MM.1S (cell line): Measurements from ENCODE around the gene LPIN1.

ENCODE experiments used
- DNase-seq: peaks from one replicate; pipeline ENCODE4 v3.0.0-alpha.2; 2015
- H2AFZ ChIP-seq: fragments of 300-600 bp; sonication (generic); 2 replicates; pipeline ENCODE4 v1.6.0; 2016; ENCODE audit warnings: antibody characterized with exemption, low read length
- H3F3A ChIP-seq: fragments of 300-600 bp; sonication (generic); 2 replicates; pipeline ENCODE4 v1.6.1; 2016; ENCODE audit warnings: mild to moderate bottlenecking, antibody characterized with exemption, low read length, moderate library complexity, mixed read lengths; ENCODE audit not compliant: insufficient read depth
- H3K27ac ChIP-seq: fragments of 300-600 bp; sonication (generic); 2 replicates; pipeline ENCODE4 v1.5.1; 2016; ENCODE audit warnings: mild to moderate bottlenecking, low read length
- H3K27me3 ChIP-seq: fragments of 300-600 bp; sonication (generic); replicated peaks from 2 replicates; pipeline ENCODE4 v1.6.0; 2016; ENCODE audit warnings: low read length; ENCODE audit not compliant: insufficient read depth
- H3K36me3 ChIP-seq: fragments of 300-600 bp; sonication (generic); replicated peaks from 2 replicates; pipeline ENCODE4 v1.6.1; 2016; ENCODE audit warnings: mild to moderate bottlenecking, low read length, mixed read lengths; ENCODE audit not compliant: insufficient read depth
- H3K4me1 ChIP-seq: fragments of 300-600 bp; sonication (generic); 2 replicates; pipeline ENCODE4 v1.6.1; 2016; ENCODE audit warnings: low read length, mixed read lengths
- H3K4me2 ChIP-seq: fragments of 300-600 bp; sonication (generic); 2 replicates; pipeline ENCODE4 v1.6.0; 2016; ENCODE audit warnings: low read depth, low read length
- H3K4me3 ChIP-seq: fragments of 300-600 bp; sonication (generic); 2 replicates; pipeline ENCODE4 v1.5.1; 2016; ENCODE audit warnings: low read length, mixed read lengths
- H3K79me2 ChIP-seq: fragments of 300-600 bp; sonication (generic); 2 replicates; pipeline ENCODE4 v1.6.1; 2016; ENCODE audit warnings: mixed run types, low read length, mixed read lengths
- H3K9ac ChIP-seq: fragments of 300-600 bp; sonication (generic); 2 replicates; pipeline ENCODE4 v1.6.1; 2016; ENCODE audit warnings: low read length, mixed read lengths
- H3K9me2 ChIP-seq: fragments of 300-600 bp; sonication (generic); replicated peaks from 2 replicates; pipeline ENCODE4 v1.6.1; 2016; ENCODE audit warnings: mild to moderate bottlenecking, low read length, mixed read lengths; ENCODE audit not compliant: insufficient read depth
- H3K9me3 ChIP-seq: fragments of 300-600 bp; sonication (generic); replicated peaks from 2 replicates; pipeline ENCODE4 v1.6.1; 2016; ENCODE audit warnings: mild to moderate bottlenecking, low read length, mixed read lengths; ENCODE audit not compliant: insufficient read depth
- H4K20me1 ChIP-seq: fragments of 300-600 bp; sonication (generic); 2 replicates; pipeline ENCODE4 v1.6.1; 2016; ENCODE audit warnings: mild to moderate bottlenecking, low read length, moderate library complexity, mixed read lengths; ENCODE audit not compliant: insufficient read depth
- CTCF ChIP-seq: fragments of 300-600 bp; sonication (generic); IDR thresholded peaks from 2 replicates; pipeline ENCODE4 v1.5.1; 2016; ENCODE audit warnings: antibody characterized with exemption, low read length, mixed read lengths
- EZH2 ChIP-seq: fragments of 300-600 bp; sonication (generic); optimal IDR thresholded peaks from 2 replicates; pipeline ENCODE3; 2017; ENCODE audit warnings: low read depth, mild to moderate bottlenecking, antibody characterized with exemption, low read length, mixed read lengths
- EZH2phosphoT487 ChIP-seq: fragments of 300-600 bp; sonication (generic); IDR thresholded peaks from 2 replicates; pipeline ENCODE4 v1.6.1; 2018; ENCODE audit warnings: antibody characterized with exemption, low read length

Gene LPIN1

GRCh38 chr2:11709293-11709692, 37.1 kb upstream of the LPIN1 start:
- no peaks in the 10 kb centered on the region for H3K36me3 ChIP-seq
- TF ChIP-seq EZH2phosphoT487 (no peak), CTCF (no peak), EZH2 (no peak)

GRCh38 chr2:11710210-11710609, 36.2 kb upstream of the LPIN1 start:
- no peak overlapping the region for H3K27ac ChIP-seq
- H4K20me1 ChIP-seq: no peaks in the 10 kb centered on the region
- no peaks in the 10 kb centered on the region for H3K79me2 ChIP-seq
- no peaks in the 10 kb centered on the region for H3K27me3 ChIP-seq
- H3K36me3 ChIP-seq: no peaks in the 10 kb centered on the region
- DNase-seq: no peak
- no peaks in the 10 kb centered on the region for H3K9me2 ChIP-seq
- no peak overlapping the region for H3K9ac ChIP-seq
- H2AFZ ChIP-seq: no peak overlapping the region
- TF ChIP-seq EZH2phosphoT487: no peak
- TF ChIP-seq CTCF: no peak
- TF ChIP-seq EZH2: no peak
- no peaks in the 10 kb centered on the region for H3F3A ChIP-seq
- H3K4me1 ChIP-seq: no peaks in the 10 kb centered on the region
- H3K4me2 ChIP-seq: no peak overlapping the region
- H3K4me3 ChIP-seq: no peak overlapping the region
- no peaks in the 10 kb centered on the region for H3K9me3 ChIP-seq

More at GRCh38 chr2:11709293-11709692, 37.1 kb upstream of the LPIN1 start:
- Histone ChIP-seq H2AFZ (no peak overlapping the region), H3K4me3 (no peak overlapping the region), H3K9ac (no peak overlapping the region), H3K27me3 (no peaks in the 10 kb centered on the region), H3K79me2 (no peaks in the 10 kb centered on the region), H3F3A (no peaks in the 10 kb centered on the region), H3K4me2 (no peak overlapping the region), H3K9me3 (no peaks in the 10 kb centered on the region), H3K9me2 (no peaks in the 10 kb centered on the region), H4K20me1 (no peaks in the 10 kb centered on the region), H3K4me1 (no peaks in the 10 kb centered on the region), H3K27ac (no peak overlapping the region)
- no peak for DNase-seq

GRCh38 chr2:11710632-11711353, 35.6 kb upstream of the LPIN1 start:
- no peaks in the 10 kb centered on the region for H3K4me1 ChIP-seq
- no peaks in the 10 kb centered on the region for H3K79me2 ChIP-seq
- H3K36me3 ChIP-seq: no peaks in the 10 kb centered on the region
- no peaks in the 10 kb centered on the region for H3K9me3 ChIP-seq
- no peaks in the 10 kb centered on the region for H3K27me3 ChIP-seq
- no peaks in the 10 kb centered on the region for H3F3A ChIP-seq
- no peaks in the 10 kb centered on the region for H3K9me2 ChIP-seq
- no peak overlapping the region for H2AFZ ChIP-seq
- no peaks in the 10 kb centered on the region for H4K20me1 ChIP-seq
- H3K9ac ChIP-seq: no peak overlapping the region
- TF ChIP-seq CTCF (no peak), EZH2 (no peak), EZH2phosphoT487 (no peak)
- no peak overlapping the region for H3K4me2 ChIP-seq
- H3K27ac ChIP-seq: no peak overlapping the region
- no peak overlapping the region for H3K4me3 ChIP-seq
- DNase-seq: no peak
